Gastrocnemius medialis (tissue), 4 donors: ENCODE data around the gene SAMHD1.

Experiments
- POLR2A ChIP-seq, 2 donors: fragments of 450-650 bp; IDR thresholded peaks; one replicate each; pipeline ENCODE4 v1.6.1; 2017; ENCODE audit warnings: antibody characterized with exemption in 2 of 2, mild to moderate bottlenecking in 2 of 2, moderate library complexity in 2 of 2
- TF ChIP-seq, protein P1 (sequence below), 5 experiments: fragments of 450-650 bp in 3 of 5; fragments of 200-600 bp in 2 of 5; sonication (generic) in 2 of 5; IDR thresholded peaks in 4 of 5; conservative IDR thresholded peaks in 1 of 5; 1 replicate in 4 of 5; 2 replicates in 1 of 5; pipeline ENCODE4 v1.5.1; 2016 to 2019; ENCODE audit warnings: antibody characterized with exemption in 5 of 5, mild to moderate bottlenecking in 3 of 5, moderate library complexity in 3 of 5

DNA sequence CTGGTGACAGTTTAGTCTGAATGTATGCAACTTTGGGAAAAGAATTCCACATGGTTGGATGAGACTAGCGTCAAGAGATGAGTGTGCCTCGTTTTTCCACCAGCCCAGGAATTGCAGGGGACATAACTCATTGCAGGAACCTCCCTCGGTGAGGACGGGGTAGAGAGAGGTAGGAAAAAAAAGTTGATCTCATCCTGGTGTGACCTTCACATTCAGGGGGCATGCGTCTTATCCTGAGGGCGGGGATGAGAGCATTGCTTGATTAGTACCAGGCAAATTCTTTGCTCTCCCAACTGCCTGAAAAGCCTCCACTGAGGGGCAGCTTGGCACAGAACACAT is 63.8 kb downstream of the SAMHD1 start:
- TF ChIP-seq POLR2A (IDR thresholded peaks at IDR 0.05), result no peak
- TF ChIP-seq, protein P1, sequence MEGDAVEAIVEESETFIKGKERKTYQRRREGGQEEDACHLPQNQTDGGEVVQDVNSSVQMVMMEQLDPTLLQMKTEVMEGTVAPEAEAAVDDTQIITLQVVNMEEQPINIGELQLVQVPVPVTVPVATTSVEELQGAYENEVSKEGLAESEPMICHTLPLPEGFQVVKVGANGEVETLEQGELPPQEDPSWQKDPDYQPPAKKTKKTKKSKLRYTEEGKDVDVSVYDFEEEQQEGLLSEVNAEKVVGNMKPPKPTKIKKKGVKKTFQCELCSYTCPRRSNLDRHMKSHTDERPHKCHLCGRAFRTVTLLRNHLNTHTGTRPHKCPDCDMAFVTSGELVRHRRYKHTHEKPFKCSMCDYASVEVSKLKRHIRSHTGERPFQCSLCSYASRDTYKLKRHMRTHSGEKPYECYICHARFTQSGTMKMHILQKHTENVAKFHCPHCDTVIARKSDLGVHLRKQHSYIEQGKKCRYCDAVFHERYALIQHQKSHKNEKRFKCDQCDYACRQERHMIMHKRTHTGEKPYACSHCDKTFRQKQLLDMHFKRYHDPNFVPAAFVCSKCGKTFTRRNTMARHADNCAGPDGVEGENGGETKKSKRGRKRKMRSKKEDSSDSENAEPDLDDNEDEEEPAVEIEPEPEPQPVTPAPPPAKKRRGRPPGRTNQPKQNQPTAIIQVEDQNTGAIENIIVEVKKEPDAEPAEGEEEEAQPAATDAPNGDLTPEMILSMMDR (IDR thresholded peaks at IDR 0.05 in 4 of 5, conservative IDR thresholded peaks at IDR 0.05 in 1 of 5), result no peak
